Stimulated activated CD8-positive, alpha-beta memory T cell treated with anti-CD3 and anti-CD28 coated beads, Interleukin-2, amount 100 ng/mL, for 1 hour (primary cell): ENCODE measurements around the gene FOSL2.
A peak's percentile ranks its signal among the peaks of the same experiment; 100 is the strongest.

ENCODE experiments used
- DNase-seq, 2 donors: peaks; one replicate each; pipeline ENCODE4 v3.0.0-alpha.2; 2020; ENCODE audit warnings: low read depth in 2 of 2

The FOSL2 gene

DNA sequence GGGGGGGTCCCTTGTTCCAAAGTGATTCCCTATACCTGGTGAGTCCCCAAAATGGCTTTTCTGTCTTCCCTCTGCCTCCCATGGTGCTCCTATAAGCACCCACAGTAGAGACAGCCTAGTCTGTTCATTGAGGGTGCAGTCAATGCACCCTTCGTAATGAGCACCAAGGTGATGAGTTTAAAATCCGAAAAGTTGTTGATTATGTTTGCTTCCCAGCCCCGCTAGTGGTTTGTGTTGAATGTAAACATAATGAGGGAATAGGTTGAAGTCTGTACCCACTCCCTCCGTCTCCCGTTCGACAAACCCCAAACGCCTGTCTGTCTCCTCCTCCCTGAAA, 2.3 kb downstream of the FOSL2 start:
- DNase-seq = no peak

- no peak for DNase-seq
These were observed 2.8 kb downstream of the FOSL2 start for GRCh38 chr2:28395334-28396061.

GRCh38 chr2:28397043-28397381, 4.4 kb downstream of the FOSL2 start:
- no peak for DNase-seq

- DNase-seq = no peak
These were observed 5.6 kb downstream of the FOSL2 start for GRCh38 chr2:28398101-28398834.

- no peak for DNase-seq
These were observed 6.6 kb downstream of the FOSL2 start for GRCh38 chr2:28399289-28399688.

DNA sequence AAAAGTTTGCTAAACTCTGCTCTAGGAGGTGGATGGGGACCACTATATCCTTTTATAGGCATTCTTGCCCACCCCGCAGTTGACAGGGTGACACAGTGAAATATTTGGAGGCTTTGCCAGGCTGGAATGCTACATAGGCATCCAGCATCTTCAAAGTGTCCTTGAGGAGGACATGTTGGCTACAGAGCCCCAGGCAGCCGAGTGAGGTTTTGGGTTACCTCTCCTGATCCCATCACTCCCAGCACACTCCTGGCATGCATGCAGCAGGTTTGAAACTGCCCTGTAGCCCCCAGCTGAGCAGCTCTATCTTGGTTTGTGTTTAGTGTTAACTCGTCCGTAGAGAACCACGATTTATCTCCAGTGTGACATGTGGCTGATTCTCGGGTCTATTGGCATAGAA, 7.3 kb downstream of the FOSL2 start:
- no peak for DNase-seq

- DNase-seq = no peak
These were observed 7.8 kb downstream of the FOSL2 start for GRCh38 chr2:28400419-28400818.

DNA sequence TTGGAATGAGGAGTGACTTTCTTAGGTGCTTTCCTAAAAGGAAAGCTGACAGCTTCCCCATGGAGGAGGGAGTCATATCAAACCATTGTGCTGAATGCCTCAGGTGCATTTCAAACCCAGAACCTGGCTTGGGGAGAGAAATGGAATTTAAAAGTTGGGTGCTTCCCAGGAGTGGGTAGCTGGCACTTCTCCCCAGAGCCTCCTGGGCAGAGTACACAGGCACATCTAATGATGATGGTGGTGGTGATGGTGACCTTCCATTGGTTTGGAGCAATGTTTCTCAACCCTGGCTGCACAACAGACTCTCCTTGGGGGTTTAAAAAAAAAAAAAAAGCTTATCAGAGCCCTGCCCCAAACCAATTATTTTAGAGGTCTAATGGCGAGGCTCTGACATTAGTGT, 8.3 kb downstream of the FOSL2 start:
- no peak for DNase-seq

- DNase-seq = no peak
These were observed 8.8 kb downstream of the FOSL2 start for GRCh38 chr2:28401411-28401810.

GRCh38 chr2:28401948-28402550, 9.4 kb downstream of the FOSL2 start:
- DNase-seq = no peak

DNA sequence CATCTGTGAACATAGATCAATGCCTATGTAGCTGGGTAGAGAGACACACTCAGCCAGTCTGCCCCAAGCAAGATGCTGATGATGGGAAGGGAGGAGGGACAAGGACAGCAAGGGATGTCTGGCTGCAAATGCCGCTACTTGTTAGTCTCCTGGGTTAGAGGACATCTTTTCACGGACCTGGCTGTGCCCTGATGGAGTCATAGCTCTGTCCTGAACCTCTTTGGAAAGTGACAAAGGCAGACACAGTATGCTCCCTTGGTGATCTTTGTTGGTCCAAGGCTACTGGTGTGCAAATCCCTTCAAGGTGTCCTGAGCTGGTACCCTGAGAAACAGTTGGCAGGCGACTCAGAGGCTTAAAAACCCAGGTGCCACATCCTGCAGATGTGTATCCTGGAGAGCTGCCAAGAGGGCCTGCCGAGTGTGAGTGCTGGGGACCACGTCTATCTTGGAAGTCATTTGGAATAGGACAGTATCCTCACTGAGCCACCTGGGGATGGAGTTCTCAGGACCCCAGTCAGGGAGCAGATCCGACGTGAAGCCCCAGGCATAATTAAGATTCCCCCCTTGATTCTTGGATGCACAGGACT, 10.8 kb downstream of the FOSL2 start:
- DNase-seq = no peak

DNA sequence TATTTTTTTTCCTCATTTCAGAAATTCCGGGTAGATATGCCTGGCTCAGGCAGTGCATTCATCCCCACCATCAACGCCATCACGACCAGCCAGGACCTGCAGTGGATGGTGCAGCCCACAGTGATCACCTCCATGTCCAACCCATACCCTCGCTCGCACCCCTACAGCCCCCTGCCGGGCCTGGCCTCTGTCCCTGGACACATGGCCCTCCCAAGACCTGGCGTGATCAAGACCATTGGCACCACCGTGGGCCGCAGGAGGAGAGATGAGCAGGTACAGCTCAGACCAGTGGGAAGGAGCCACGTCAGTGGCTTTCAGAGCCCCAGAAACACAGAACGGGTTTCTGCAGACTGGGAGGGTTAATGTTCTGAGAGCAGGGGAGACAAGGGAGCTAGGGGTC, 11.4 kb downstream of the FOSL2 start:
- no peak for DNase-seq

DNA sequence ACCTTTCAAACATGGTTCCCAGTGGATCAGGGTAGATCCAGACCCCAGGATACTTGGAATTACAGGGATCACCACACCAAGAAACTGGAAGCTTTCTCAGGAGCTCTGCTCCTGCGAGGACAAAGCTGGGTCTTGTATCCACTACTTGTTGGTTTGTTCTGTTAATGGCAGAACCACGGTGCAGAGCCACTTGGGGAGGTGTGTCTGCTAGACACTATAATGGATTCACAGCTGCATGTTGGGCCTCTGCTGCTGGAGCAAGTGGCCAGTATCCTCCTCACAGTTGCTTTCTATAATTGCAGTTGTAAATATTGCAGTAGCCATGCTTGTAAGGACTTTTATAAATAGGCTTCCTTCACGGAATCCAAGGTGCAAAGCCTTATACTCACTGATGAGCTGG, 12.9 kb downstream of the FOSL2 start:
- no peak for DNase-seq

GRCh38 chr2:28406276-28407096, 13.8 kb downstream of the FOSL2 start:
- peak; percentile 45 to 63 for DNase-seq

GRCh38 chr2:28407131-28407975, 14.7 kb downstream of the FOSL2 start:
- DNase-seq = no peak

DNA sequence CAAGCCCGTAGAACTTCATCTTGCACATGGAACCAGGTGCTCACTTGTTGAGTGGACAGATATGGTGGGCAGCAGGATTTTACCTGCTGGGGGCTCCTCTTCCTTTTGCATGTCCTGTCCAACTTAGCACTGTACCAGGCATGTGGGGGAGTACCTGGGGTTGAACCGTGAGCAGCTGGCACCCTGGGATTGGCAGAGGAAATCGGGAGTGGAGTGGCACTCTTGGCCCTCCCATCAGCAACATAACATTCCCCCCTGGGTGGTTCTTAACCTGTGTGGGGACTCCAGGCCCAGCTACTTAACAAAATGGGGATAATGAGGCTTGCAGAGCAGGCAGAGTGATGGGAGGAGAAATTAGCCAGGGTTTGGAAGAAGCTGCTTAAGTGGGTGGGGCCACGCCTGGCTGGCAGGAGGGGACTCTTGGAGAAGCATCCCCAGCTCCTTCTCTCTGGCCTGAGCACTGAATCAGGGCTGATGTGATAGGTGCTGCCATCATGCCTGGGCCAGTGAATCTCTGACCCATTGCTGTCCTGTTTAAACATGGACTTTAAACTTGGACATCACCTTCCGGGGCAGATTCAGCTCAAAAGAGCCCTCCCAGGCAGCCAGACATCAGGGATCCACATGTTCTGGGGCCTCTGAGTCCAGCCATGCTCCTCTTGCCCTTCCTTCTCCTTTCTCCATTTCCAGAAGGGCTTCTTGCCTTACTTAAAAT, 15.5 kb downstream of the FOSL2 start:
- no peak for DNase-seq

- peak; percentile 59 to 62 for DNase-seq
These were observed 16.3 kb downstream of the FOSL2 start for GRCh38 chr2:28408764-28409599.

GRCh38 chr2:28411166-28411755, 18.6 kb downstream of the FOSL2 start:
- no peak for DNase-seq

DNA sequence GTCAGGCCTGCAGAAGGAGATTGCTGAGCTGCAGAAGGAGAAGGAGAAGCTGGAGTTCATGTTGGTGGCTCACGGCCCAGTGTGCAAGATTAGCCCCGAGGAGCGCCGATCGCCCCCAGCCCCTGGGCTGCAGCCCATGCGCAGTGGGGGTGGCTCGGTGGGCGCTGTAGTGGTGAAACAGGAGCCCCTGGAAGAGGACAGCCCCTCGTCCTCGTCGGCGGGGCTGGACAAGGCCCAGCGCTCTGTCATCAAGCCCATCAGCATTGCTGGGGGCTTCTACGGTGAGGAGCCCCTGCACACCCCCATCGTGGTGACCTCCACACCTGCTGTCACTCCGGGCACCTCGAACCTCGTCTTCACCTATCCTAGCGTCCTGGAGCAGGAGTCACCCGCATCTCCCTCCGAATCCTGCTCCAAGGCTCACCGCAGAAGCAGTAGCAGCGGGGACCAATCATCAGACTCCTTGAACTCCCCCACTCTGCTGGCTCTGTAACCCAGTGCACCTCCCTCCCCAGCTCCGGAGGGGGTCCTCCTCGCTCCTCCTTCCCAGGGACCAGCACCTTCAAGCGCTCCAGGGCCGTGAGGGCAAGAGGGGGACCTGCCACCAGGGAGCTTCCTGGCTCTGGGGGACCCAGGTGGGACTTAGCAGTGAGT, 19.4 kb downstream of the FOSL2 start:
- no peak for DNase-seq
